Right cardiac atrium (tissue), 5 donors: ENCODE data around the gene TMEM63B. TPM values are rescaled to one million over a fixed set of nuclear protein-coding genes. Genes with fewer than 3 reads are reported as not detected.
"Not testable (repeated sequence)": the region's sequence is repeated elsewhere in the genome, so short reads cannot be mapped to it uniquely, and the experiment has no call there.

Experiments used
- ATAC-seq, 2 donors: fragments of 200-7000 bp; cut with Tn5 transposase; one replicate each; pipeline versions ENCODE4 v1.8.0 to v1.9.1; 2020; ENCODE audit warnings: moderate library complexity in 2 of 2, mild to moderate bottlenecking in 1 of 2
- DNase-seq, 3 donors: peaks; one replicate each; pipeline ENCODE4 v3.0.0-alpha.2; 2020
- H3K27ac ChIP-seq: one replicate; pipeline ENCODE4 v1.5.1; 2013; ENCODE audit warnings: mild to moderate bottlenecking, low read length, control low read depth, moderate library complexity
- H3K27me3 ChIP-seq: one replicate; pipeline ENCODE4 v1.6.1; 2013; ENCODE audit not compliant: control insufficient read depth, insufficient read depth
- H3K4me1 ChIP-seq: one replicate; pipeline ENCODE4 v1.6.1; 2013; ENCODE audit warnings: low read length; ENCODE audit not compliant: control insufficient read depth, insufficient read depth
- H3K4me3 ChIP-seq: one replicate; pipeline ENCODE4 v1.5.1; 2013; ENCODE audit warnings: low read length, control low read depth
- H3K9me3 ChIP-seq: one replicate; pipeline ENCODE4 v1.6.1; 2013; ENCODE audit warnings: low read length; ENCODE audit not compliant: control insufficient read depth
- WGBS: extraction: QIAGEN DNeasy Blood & Tissue Kit; methylation state at CpG from one replicate; pipeline ENCODE4 v1.1.7; 2013; 5-methylcytosine and 5-hydroxymethylcytosine counted together
- intact Hi-C, 4 donors: fragments of 100-400 bp; cut with DNase I; formaldehyde crosslinking; loops; one replicate each; pipeline versions ENCODE4 v1.11.0 to v1.14.0; 2022 to 2023
- polyA plus RNA-seq: library from polyadenylated mRNA; stranded (reverse); fragments of 200-250 nt; gene quantifications from one replicate; pipeline ENCODE4 v1.2.3, GENCODE V29; 2013
- total RNA-seq, 4 donors: library from RNA; stranded (reverse); fragmentation: NEBNext Ultra II Directional; extraction: Animal tissue kit (Norgen Biotek cat#: 25700); gene quantifications; one replicate each; pipeline ENCODE4 v1.2.1, GENCODE V29; 2021
- donor health status: healthy with polysubstance abuse.
- donor health status: DM: no; HTN: yes; CAD: no.
- donor health status: DM: no; HTN: no; CAD: no.
- donor health status: DM: no; HTN: yes; CAD: no; lungs with severe emphysema.
- donor health status: DM: yes; HTN: yes; CAD: no.

Gene TMEM63B
- total and polyA plus RNA-seq, 5 donors = 27.7 to 44.8 (median 43.3) TPM

- H3K9me3 ChIP-seq, ATAC-seq, H3K27me3 ChIP-seq, H3K4me1 ChIP-seq, H3K27ac ChIP-seq, DNase-seq, intact Hi-C loops, H3K4me3 ChIP-seq: not testable (repeated sequence)
Observed at GRCh38 chr6:44181784-44182183, 54.4 kb downstream of the TMEM63B start.

GRCh38 chr6:44182911-44183390 is 55.6 kb downstream of the TMEM63B start:
- Histone ChIP-seq H3K27me3 (no peaks in the 10 kb centered on the region), H3K9me3 (no peaks in the 10 kb centered on the region), H3K27ac (no peak overlapping the region), H3K4me1 (no peaks in the 10 kb centered on the region), H3K4me3 (no peak overlapping the region)
- 95% methylated on average over 4 of the region's 4 CpGs for WGBS
- DNase-seq (no peak), ATAC-seq (no peak)
- intact Hi-C loops = no loop called here

- Histone ChIP-seq H3K27me3 (no peaks in the 10 kb centered on the region), H3K9me3 (no peaks in the 10 kb centered on the region), H3K4me3 (no peak overlapping the region), H3K4me1 (no peaks in the 10 kb centered on the region), H3K27ac (no peak overlapping the region)
- ATAC-seq = no peak
- intact Hi-C loops = no loop called here
- WGBS = 65% methylated on average over 9 of the region's 9 CpGs
- no peak for DNase-seq
Observed at GRCh38 chr6:44183783-44184182, 56.4 kb downstream of the TMEM63B start.

GRCh38 chr6:44185356-44185755 is 58.0 kb downstream of the TMEM63B start:
- WGBS = 84% methylated on average over 7 of the region's 7 CpGs
- H3K27ac ChIP-seq, H3K27me3 ChIP-seq, DNase-seq, ATAC-seq, intact Hi-C loops, H3K4me3 ChIP-seq, H3K4me1 ChIP-seq, H3K9me3 ChIP-seq: not testable (repeated sequence)

GRCh38 chr6:44185953-44186634 is 58.7 kb downstream of the TMEM63B start:
- intact Hi-C loops = no loop called here
- ATAC-seq = peak in 1 of 2 donors; percentile 58

GRCh38 chr6:44186635-44187025 is 59.3 kb downstream of the TMEM63B start:
- no peak overlapping the region for H3K4me3 ChIP-seq
- peak; percentile 83 to 90 for ATAC-seq
- H3K27ac ChIP-seq = no peak overlapping the region
- no peaks in the 10 kb centered on the region for H3K9me3 ChIP-seq
- no peak for DNase-seq
- intact Hi-C loops = no loop called here
- no peaks in the 10 kb centered on the region for H3K27me3 ChIP-seq
- no peaks in the 10 kb centered on the region for H3K4me1 ChIP-seq
- WGBS = 67% methylated on average over 7 of the region's 7 CpGs

More at GRCh38 chr6:44185953-44186634, 58.7 kb downstream of the TMEM63B start:
- Histone ChIP-seq H3K4me1 (no peaks in the 10 kb centered on the region), H3K9me3 (no peaks in the 10 kb centered on the region), H3K27me3 (no peaks in the 10 kb centered on the region), H3K4me3 (no peak overlapping the region), H3K27ac (peak overlapping the region; percentile 16)
- DNase-seq = no peak
- 37% methylated on average over 9 of the region's 9 CpGs for WGBS

- Histone ChIP-seq H3K27ac (no peak overlapping the region), H3K27me3 (no peaks in the 10 kb centered on the region), H3K9me3 (no peaks in the 10 kb centered on the region), H3K4me3 (no peak overlapping the region), H3K4me1 (no peaks in the 10 kb centered on the region)
- intact Hi-C loops = no loop called here
- DNase-seq (no peak), ATAC-seq (no peak)
- 89% methylated on average over 2 of the region's 2 CpGs for WGBS
Observed at GRCh38 chr6:44188819-44189218, 61.5 kb downstream of the TMEM63B start.

- 75% methylated on average over 2 of the region's 2 CpGs for WGBS
- no peak for ATAC-seq
- Histone ChIP-seq H3K4me1 (no peaks in the 10 kb centered on the region), H3K4me3 (no peak overlapping the region), H3K27ac (no peak overlapping the region), H3K9me3 (no peaks in the 10 kb centered on the region), H3K27me3 (no peaks in the 10 kb centered on the region)
- no peak for DNase-seq
- intact Hi-C loops = no loop called here
Observed at GRCh38 chr6:44189257-44189656, 61.9 kb downstream of the TMEM63B start.

- no peak for DNase-seq
- H3K4me3 ChIP-seq = no peak overlapping the region
- H3K4me1 ChIP-seq = no peaks in the 10 kb centered on the region
- no peak overlapping the region for H3K27ac ChIP-seq
- 32% methylated on average over 2 of the region's 2 CpGs for WGBS
- no peaks in the 10 kb centered on the region for H3K27me3 ChIP-seq
- no peaks in the 10 kb centered on the region for H3K9me3 ChIP-seq
- intact Hi-C loops = no loop called here
- no peak for ATAC-seq
Observed at GRCh38 chr6:44190715-44191114, 63.4 kb downstream of the TMEM63B start.

- Histone ChIP-seq H3K27me3 (no peaks in the 10 kb centered on the region), H3K27ac (no peak overlapping the region), H3K4me1 (no peaks in the 10 kb centered on the region), H3K4me3 (peak overlapping the region; percentile 1), H3K9me3 (no peaks in the 10 kb centered on the region)
- 40% methylated on average over 10 of the region's 10 CpGs for WGBS
- ATAC-seq (peak; percentile 79 to 94), DNase-seq (no peak)
- intact Hi-C loops = no loop called here
Observed at GRCh38 chr6:44192428-44193041, 65.2 kb downstream of the TMEM63B start.

- WGBS = 94% methylated on average over 8 of the region's 8 CpGs
- no peak overlapping the region for H3K4me3 ChIP-seq
- DNase-seq (no peak), ATAC-seq (no peak)
- no peaks in the 10 kb centered on the region for H3K9me3 ChIP-seq
- no peak overlapping the region for H3K27ac ChIP-seq
- no peaks in the 10 kb centered on the region for H3K27me3 ChIP-seq
- no peaks in the 10 kb centered on the region for H3K4me1 ChIP-seq
- intact Hi-C loops = no loop called here
Observed at GRCh38 chr6:44193307-44193910, 66.1 kb downstream of the TMEM63B start.
